Suprapubic skin (tissue), 3 donors: ENCODE results near the gene ARAP3.

Experiments used
- CTCF ChIP-seq, 2 donors: fragments of 200-600 bp in 1 of 2; fragments of 450-650 bp in 1 of 2; sonication (generic) in 1 of 2; IDR thresholded peaks; one replicate each; pipeline ENCODE4 v1.5.1; 2016 to 2019; ENCODE audit warnings: antibody characterized with exemption in 2 of 2, mild to moderate bottlenecking in 1 of 2, moderate library complexity in 1 of 2
- POLR2A ChIP-seq, 2 donors: fragments of 450-650 bp; IDR thresholded peaks; one replicate each; pipeline ENCODE4 v1.6.1; 2017; ENCODE audit warnings: antibody characterized with exemption in 2 of 2, mild to moderate bottlenecking in 2 of 2, moderate library complexity in 2 of 2

- TF ChIP-seq CTCF (IDR thresholded peaks at IDR 0.05) (no peak), POLR2A (IDR thresholded peaks at IDR 0.05) (no peak)
Measured at GRCh38 chr5:141711687-141712086, 29.7 kb upstream of the ARAP3 start.
